ENCODE measurements around the gene PRSS12. TPM values are rescaled to one million over a fixed set of nuclear protein-coding genes. Genes with fewer than 3 reads are reported as not detected.

Gene PRSS12, protein sequence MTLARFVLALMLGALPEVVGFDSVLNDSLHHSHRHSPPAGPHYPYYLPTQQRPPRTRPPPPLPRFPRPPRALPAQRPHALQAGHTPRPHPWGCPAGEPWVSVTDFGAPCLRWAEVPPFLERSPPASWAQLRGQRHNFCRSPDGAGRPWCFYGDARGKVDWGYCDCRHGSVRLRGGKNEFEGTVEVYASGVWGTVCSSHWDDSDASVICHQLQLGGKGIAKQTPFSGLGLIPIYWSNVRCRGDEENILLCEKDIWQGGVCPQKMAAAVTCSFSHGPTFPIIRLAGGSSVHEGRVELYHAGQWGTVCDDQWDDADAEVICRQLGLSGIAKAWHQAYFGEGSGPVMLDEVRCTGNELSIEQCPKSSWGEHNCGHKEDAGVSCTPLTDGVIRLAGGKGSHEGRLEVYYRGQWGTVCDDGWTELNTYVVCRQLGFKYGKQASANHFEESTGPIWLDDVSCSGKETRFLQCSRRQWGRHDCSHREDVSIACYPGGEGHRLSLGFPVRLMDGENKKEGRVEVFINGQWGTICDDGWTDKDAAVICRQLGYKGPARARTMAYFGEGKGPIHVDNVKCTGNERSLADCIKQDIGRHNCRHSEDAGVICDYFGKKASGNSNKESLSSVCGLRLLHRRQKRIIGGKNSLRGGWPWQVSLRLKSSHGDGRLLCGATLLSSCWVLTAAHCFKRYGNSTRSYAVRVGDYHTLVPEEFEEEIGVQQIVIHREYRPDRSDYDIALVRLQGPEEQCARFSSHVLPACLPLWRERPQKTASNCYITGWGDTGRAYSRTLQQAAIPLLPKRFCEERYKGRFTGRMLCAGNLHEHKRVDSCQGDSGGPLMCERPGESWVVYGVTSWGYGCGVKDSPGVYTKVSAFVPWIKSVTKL
- total RNA-seq (2022; extraction: Qiagen RNA extraction; ENCODE audit: low read depth): 0.13 to 0.40 TPM (median 0.24 TPM) in 5 replicates

DNA sequence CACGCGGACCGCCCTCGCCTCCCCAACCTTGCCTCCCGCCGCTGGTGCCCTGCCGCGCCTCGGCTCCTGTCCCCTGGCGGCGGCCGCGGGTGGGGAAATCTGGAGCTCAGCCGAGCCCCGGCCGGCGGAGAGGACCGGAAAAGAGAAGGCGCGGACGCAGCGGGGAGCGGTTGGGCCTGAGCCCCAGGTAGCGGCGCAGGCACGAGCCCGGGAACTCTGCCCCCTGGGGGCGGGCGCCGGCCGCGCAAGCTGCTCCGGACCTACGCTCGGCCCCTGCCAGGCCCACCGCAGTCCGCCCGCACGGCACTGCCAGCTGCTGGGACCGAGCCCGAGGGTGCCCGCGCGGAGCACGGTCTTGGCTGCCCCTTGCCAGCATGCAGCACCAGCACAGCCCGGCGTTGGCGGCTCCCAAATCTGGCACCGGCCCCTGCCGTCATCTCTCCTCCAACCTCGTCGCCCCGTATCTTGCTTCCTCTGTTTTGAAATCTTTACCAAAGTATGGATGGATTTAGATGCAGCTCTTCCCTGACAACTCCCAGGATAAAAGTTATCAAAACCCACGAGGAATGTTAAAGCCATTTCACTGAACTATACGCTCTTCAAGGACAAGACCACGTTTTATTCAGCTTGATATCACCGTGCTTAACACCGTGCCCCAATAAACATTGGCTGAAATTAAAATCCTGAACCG, at the start of gene PRSS12:
Gene PRSS12, minus strand, starts transcription at position 161 of the 691 bp plus-strand sequence. CDS start 283 bp downstream, outside the sequence.

